ENCODE measurements around the gene MYCN.

GRCh38 chr2:15942711-15943345, 2.5 kb downstream of the MYCN start:
- TF ChIP-seq POLR2A (IDR thresholded peaks at IDR 0.05) (no peak), CTCF (IDR thresholded peaks at IDR 0.05) (no peak)

Data from esophagus squamous epithelium (tissue), 4 donors.